HepG2 (cell line): ENCODE data around the gene HNRNPA2B1. TPM values are rescaled to one million over a fixed set of nuclear protein-coding genes. Genes with fewer than 3 reads are reported as not detected.
A peak's percentile ranks its signal among the peaks of the same experiment; 100 is the strongest.

Experiments
- CCDC6 ChIP-seq: sonication (generic); formaldehyde crosslinking; IDR thresholded peaks from 2 replicates; pipeline ENCODE4 v1.8.1; 2022; ENCODE audit warnings: mild to moderate bottlenecking, missing genetic modification reagents, moderate library complexity
- EP300 ChIP-seq, 3 experiments: sonication (generic) in 1 of 3; formaldehyde crosslinking in 1 of 3; IDR thresholded peaks; 2 replicates each; pipeline versions ENCODE4 v1.5.1 to v1.6.1; 2011 to 2020; ENCODE audit warnings: low read depth in 2 of 3, low read length in 2 of 3, borderline replicate concordance in 1 of 3, improper control_type of control experiment in 1 of 3, mild to moderate bottlenecking in 1 of 3, missing genetic modification reagents in 1 of 3, moderate library complexity in 1 of 3
- FOXC1 ChIP-seq: sonication (generic); formaldehyde crosslinking; IDR thresholded peaks from 2 replicates; pipeline ENCODE4 v1.8.0; 2022; ENCODE audit warnings: mild to moderate bottlenecking, missing genetic modification reagents, borderline replicate concordance
- HNRNPK ChIP-seq: fragments of 200-400 bp; formaldehyde crosslinking; IDR thresholded peaks from 2 replicates; pipeline ENCODE4 v1.6.1; 2018; ENCODE audit warnings: low read length, low read depth, moderate library complexity, mild to moderate bottlenecking; ENCODE audit not compliant: poor library complexity, severe bottlenecking
- NR2F6 ChIP-seq, 2 experiments: IDR thresholded peaks; 2 replicates each; pipeline ENCODE4 v1.6.1; 2016; ENCODE audit warnings: antibody characterized with exemption in 1 of 2, mild to moderate bottlenecking in 1 of 2
- SOX6 ChIP-seq, 2 experiments: fragments of 450-650 bp in 1 of 2; sonication (generic) in 1 of 2; formaldehyde crosslinking in 1 of 2; IDR thresholded peaks; 2 replicates each; pipeline versions ENCODE4 v1.4.0 to v1.6.1; 2017 to 2020; ENCODE audit warnings: antibody characterized with exemption in 1 of 2, mild to moderate bottlenecking in 1 of 2, missing genetic modification reagents in 1 of 2
- XBP1 ChIP-seq: sonication (generic); formaldehyde crosslinking; IDR thresholded peaks from 2 replicates; pipeline ENCODE4 v1.5.0; 2020; ENCODE audit warnings: missing genetic modification reagents
- YEATS4 ChIP-seq: sonication (generic); formaldehyde crosslinking; IDR thresholded peaks from 2 replicates; pipeline ENCODE4 v1.4.0; 2020; ENCODE audit warnings: missing genetic modification reagents, borderline replicate concordance
- ZBTB38 ChIP-seq: sonication (generic); formaldehyde crosslinking; IDR thresholded peaks from 2 replicates; pipeline ENCODE4 v1.5.1; 2020; ENCODE audit warnings: mild to moderate bottlenecking, missing genetic modification reagents
- ZNF282 ChIP-seq: fragments of 450-650 bp; IDR thresholded peaks from 2 replicates; pipeline ENCODE4 v1.6.1; 2018; ENCODE audit not compliant: partially characterized antibody
- ZNF563 ChIP-seq: sonication (generic); formaldehyde crosslinking; IDR thresholded peaks from 2 replicates; pipeline ENCODE4 v1.8.0; 2022; ENCODE audit warnings: mild to moderate bottlenecking, moderate library complexity, missing genetic modification reagents
- ZNF788 ChIP-seq: sonication (generic); formaldehyde crosslinking; IDR thresholded peaks from 2 replicates; pipeline ENCODE4 v1.5.0; 2020; ENCODE audit warnings: mild to moderate bottlenecking, missing genetic modification reagents, borderline replicate concordance
- ZNF816 ChIP-seq: sonication (generic); formaldehyde crosslinking; IDR thresholded peaks from 2 replicates; pipeline ENCODE4 v1.8.0; 2022; ENCODE audit warnings: missing genetic modification reagents, mild to moderate bottlenecking, borderline replicate concordance
- polyA plus RNA-seq, 8 experiments: library from polyadenylated mRNA; depleted of rRNA in 3 of 8; stranded (reverse) in 7 of 8; unstranded in 1 of 8; fragments of >200 nt; fragmentation: Illumina TruSeq in 4 of 8; extraction: Trizol in 4 of 8; gene quantifications; 2 replicates each; pipeline versions ENCODE4 v1.2.1 to v1.2.3, GENCODE V29; 2011 to 2016; ENCODE audit warnings: low read depth in 4 of 8, missing spikeins in 1 of 8, mixed read lengths in 1 of 8; ENCODE audit not compliant: insufficient read depth in 1 of 8
- total RNA-seq, 5 experiments: library from RNA; depleted of rRNA; stranded (reverse); fragments of >200 nt; fragmentation: Illumina TruSeq; extraction: Trizol; gene quantifications; 2 replicates each; pipeline ENCODE4 v1.2.3, GENCODE V29; 2016; ENCODE audit warnings: low read depth in 1 of 5
- TF ChIP-seq, protein P1 (sequence below): sonication (generic); formaldehyde crosslinking; IDR thresholded peaks from 2 replicates; pipeline ENCODE4 v1.4.0; 2020; ENCODE audit warnings: low read depth, missing genetic modification reagents
- TF ChIP-seq, protein P2 (sequence below): sonication (generic); formaldehyde crosslinking; IDR thresholded peaks from one replicate; pipeline ENCODE4 v1.5.1; 2020; ENCODE audit warnings: mild to moderate bottlenecking, missing genetic modification reagents; ENCODE audit errors: not compliant biosample characterization

The HNRNPA2B1 gene
- total and polyA plus RNA-seq, 2 of the 13 experiments (the other 11 are each of a cell fraction or from before 2014, with no cell fraction given): 193 to 412 TPM

DNA sequence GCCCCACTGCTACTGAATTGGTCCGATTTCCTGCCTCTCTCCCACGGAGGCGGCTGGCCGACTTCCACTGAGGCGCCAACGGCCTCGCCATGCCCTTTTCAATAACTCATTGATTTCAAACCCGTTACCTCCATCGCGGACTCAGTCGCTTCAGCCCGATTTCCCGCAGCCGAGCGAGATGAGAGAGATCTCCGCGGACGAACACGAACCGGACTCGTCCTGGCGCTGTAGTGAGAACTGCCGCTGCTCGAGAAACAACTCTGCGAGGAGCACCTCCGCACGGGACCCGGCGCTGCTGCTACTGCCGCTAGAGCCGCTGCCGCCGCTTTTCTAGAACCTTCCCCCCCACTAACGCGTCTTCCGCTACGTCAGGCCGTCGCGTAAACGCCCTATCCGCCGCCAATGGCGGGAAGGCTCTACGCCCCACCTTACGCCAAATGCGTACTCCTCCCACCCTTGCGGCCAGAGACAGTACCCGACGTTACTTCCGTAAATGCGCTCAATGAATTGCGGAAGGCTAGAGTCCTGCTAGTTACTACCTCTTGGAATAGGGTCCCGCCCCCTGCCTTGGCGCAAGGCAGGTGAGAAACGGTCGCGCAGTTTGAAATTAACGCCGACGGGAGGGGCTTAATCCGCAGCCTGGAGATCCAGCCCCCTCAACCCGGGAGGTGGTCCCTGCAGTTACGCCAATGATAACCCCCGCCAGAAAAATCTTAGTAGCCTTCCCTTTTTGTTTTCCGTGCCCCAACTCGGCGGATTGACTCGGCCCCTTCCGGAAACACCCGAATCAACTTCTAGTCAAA lies at the start of gene HNRNPA2B1 (continued):
- TF ChIP-seq, protein P1, sequence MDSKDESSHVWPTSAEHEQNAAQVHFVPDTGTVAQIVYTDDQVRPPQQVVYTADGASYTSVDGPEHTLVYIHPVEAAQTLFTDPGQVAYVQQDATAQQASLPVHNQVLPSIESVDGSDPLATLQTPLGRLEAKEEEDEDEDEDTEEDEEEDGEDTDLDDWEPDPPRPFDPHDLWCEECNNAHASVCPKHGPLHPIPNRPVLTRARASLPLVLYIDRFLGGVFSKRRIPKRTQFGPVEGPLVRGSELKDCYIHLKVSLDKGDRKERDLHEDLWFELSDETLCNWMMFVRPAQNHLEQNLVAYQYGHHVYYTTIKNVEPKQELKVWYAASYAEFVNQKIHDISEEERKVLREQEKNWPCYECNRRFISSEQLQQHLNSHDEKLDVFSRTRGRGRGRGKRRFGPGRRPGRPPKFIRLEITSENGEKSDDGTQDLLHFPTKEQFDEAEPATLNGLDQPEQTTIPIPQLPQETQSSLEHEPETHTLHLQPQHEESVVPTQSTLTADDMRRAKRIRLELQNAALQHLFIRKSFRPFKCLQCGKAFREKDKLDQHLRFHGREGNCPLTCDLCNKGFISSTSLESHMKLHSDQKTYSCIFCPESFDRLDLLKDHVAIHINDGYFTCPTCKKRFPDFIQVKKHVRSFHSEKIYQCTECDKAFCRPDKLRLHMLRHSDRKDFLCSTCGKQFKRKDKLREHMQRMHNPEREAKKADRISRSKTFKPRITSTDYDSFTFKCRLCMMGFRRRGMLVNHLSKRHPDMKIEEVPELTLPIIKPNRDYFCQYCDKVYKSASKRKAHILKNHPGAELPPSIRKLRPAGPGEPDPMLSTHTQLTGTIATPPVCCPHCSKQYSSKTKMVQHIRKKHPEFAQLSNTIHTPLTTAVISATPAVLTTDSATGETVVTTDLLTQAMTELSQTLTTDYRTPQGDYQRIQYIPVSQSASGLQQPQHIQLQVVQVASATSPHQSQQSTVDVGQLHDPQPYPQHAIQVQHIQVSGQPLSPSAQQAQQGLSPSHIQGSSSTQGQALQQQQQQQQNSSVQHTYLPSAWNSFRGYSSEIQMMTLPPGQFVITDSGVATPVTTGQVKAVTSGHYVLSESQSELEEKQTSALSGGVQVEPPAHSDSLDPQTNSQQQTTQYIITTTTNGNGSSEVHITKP: no peak; the same call in 1 of the 2 replicates
- TF ChIP-seq ZNF788 (CRISPR knock-in tag) (peak; percentile 76; the same call in 1 of the 2 replicates), ZNF563 (CRISPR knock-in tag) (peak; percentile 80; the same call in 1 of the 2 replicates), NR2F6 (IDR thresholded peaks at IDR 0.05) (no peak), NR2F6 (CRISPR knock-in tag; IDR thresholded peaks at IDR 0.05) (no peak), HNRNPK (no peak), ZBTB38 (CRISPR knock-in tag) (peak; percentile 35; the same call in 1 of the 2 replicates), XBP1 (CRISPR knock-in tag) (no peak), SOX6 (IDR thresholded peaks at IDR 0.05) (no peak), SOX6 (CRISPR knock-in tag; IDR thresholded peaks at IDR 0.05) (peak; percentile 74), CCDC6 (CRISPR knock-in tag) (0 out of 2 replicates have a peak, but pooled peaks have one; percentile 11), ZNF282 (no peak), YEATS4 (CRISPR knock-in tag) (no peak; the same call in 1 of the 2 replicates), ZNF816 (CRISPR knock-in tag) (no peak), EP300 (IDR thresholded peaks at IDR 0.05; ENCODE audit: low read depth in 2 of 2, low read length in 2 of 2) (no peak; a peak in 1 of 4 replicates), EP300 (CRISPR knock-in tag; IDR thresholded peaks at IDR 0.05; ENCODE audit: borderline replicate concordance) (0 out of 2 replicates have a peak, but pooled peaks have one; percentile 51), FOXC1 (no peak)
- TF ChIP-seq, protein P2, sequence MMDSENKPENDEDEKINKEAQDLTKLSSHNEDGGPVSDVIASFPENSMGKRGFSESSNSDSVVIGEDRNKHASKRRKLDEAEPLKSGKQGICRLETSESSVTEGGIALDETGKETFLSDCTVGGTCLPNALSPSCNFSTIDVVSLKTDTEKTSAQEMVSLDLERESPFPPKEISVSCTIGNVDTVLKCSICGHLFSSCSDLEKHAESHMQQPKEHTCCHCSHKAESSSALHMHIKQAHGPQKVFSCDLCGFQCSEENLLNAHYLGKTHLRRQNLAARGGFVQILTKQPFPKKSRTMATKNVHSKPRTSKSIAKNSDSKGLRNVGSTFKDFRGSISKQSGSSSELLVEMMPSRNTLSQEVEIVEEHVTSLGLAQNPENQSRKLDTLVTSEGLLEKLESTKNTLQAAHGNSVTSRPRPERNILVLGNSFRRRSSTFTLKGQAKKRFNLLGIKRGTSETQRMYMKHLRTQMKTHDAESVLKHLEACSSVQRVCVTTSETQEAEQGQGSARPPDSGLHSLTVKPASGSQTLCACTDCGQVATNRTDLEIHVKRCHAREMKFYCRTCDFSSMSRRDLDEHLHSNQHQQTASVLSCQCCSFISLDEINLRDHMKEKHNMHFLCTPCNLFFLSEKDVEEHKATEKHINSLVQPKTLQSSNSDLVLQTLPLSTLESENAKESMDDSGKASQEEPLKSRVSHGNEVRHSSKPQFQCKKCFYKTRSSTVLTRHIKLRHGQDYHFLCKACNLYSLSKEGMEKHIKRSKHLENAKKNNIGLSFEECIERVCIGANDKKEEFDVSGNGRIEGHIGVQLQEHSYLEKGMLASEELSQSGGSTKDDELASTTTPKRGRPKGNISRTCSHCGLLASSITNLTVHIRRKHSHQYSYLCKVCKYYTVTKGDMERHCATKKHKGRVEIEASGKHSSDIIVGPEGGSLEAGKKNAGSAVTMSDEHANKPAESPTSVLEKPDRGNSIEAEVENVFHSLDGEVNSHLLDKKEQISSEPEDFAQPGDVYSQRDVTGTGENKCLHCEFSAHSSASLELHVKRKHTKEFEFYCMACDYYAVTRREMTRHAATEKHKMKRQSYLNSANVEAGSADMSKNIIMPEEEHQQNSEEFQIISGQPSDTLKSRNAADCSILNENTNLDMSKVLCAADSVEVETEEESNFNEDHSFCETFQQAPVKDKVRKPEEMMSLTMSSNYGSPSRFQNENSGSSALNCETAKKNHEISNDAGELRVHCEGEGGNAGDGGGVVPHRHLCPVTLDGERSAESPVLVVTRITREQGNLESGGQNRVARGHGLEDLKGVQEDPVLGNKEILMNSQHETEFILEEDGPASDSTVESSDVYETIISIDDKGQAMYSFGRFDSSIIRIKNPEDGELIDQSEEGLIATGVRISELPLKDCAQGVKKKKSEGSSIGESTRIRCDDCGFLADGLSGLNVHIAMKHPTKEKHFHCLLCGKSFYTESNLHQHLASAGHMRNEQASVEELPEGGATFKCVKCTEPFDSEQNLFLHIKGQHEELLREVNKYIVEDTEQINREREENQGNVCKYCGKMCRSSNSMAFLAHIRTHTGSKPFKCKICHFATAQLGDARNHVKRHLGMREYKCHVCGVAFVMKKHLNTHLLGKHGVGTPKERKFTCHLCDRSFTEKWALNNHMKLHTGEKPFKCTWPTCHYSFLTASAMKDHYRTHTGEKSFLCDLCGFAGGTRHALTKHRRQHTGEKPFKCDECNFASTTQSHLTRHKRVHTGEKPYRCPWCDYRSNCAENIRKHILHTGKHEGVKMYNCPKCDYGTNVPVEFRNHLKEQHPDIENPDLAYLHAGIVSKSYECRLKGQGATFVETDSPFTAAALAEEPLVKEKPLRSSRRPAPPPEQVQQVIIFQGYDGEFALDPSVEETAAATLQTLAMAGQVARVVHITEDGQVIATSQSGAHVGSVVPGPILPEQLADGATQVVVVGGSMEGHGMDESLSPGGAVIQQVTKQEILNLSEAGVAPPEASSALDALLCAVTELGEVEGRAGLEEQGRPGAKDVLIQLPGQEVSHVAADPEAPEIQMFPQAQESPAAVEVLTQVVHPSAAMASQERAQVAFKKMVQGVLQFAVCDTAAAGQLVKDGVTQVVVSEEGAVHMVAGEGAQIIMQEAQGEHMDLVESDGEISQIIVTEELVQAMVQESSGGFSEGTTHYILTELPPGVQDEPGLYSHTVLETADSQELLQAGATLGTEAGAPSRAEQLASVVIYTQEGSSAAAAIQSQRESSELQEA (CRISPR knock-in tag): no peak
